SK-N-SH (cell line): Measurements from ENCODE around the gene GGT5. TPM values are rescaled to one million over a fixed set of nuclear protein-coding genes. Genes with fewer than 3 reads are reported as not detected.

ENCODE experiments used
- CTCF ChIA-PET: fragments of 300-600, 350-600 bp; formaldehyde crosslinking; extraction: SDS; loops from one replicate; lab custom pipeline; 2021; lab: Yijun Ruan, JAX
- POLR2A ChIA-PET: fragments of 350-600 bp; sonication (Branson Sonifier 250); formaldehyde crosslinking; extraction: SDS; loops from one replicate; lab custom pipeline; 2020; ENCODE audit warnings: antibody characterized with exemption, inconsistent platforms; lab: Yijun Ruan, JAX
- DNase-seq: peaks from one replicate; pipeline ENCODE4 v3.0.0; 2012
- H2AFZ ChIP-seq: fragments of 200-600 bp; sonication (generic); 2 replicates; pipeline ENCODE4 v1.8.1; 2016; ENCODE audit warnings: antibody characterized with exemption, mild to moderate bottlenecking, low read depth
- H3F3A ChIP-seq: fragments of 200-600 bp; sonication (generic); replicated peaks from 2 replicates; pipeline ENCODE3; 2016; ENCODE audit warnings: antibody characterized with exemption, mild to moderate bottlenecking; ENCODE audit not compliant: insufficient read depth
- H3K27ac ChIP-seq, 2 experiments: fragments of 200-500 bp in 1 of 2; fragments of 200-600 bp in 1 of 2; sonication (Bioruptor generic) in 1 of 2; sonication (generic), shearing (Covaris generic) in 1 of 2; 2 replicates each; pipeline versions ENCODE4 v1.5.1 to v1.6.1; 2014 to 2016; ENCODE audit warnings: low read depth in 2 of 2, inconsistent platforms in 1 of 2, low read length in 1 of 2, mild to moderate bottlenecking in 1 of 2, mixed read lengths in 1 of 2
- H3K27me3 ChIP-seq: fragments of 200-600 bp; sonication (generic), shearing (Covaris generic); 2 replicates; pipeline ENCODE4 v1.6.1; 2016; ENCODE audit warnings: mixed run types; ENCODE audit not compliant: insufficient read depth
- H3K36me3 ChIP-seq, 2 experiments: fragments of 200-500 bp in 1 of 2; fragments of 200-600 bp in 1 of 2; sonication (Bioruptor generic) in 1 of 2; sonication (generic) in 1 of 2; replicated peaks in 1 of 2; 2 replicates each; pipeline versions ENCODE3 to v1.5.1; 2014 to 2016; ENCODE audit warnings: low read length in 1 of 2, mild to moderate bottlenecking in 1 of 2; ENCODE audit not compliant: insufficient read depth in 2 of 2, control insufficient read depth in 1 of 2
- H3K4me1 ChIP-seq, 2 experiments: fragments of 200-500 bp in 1 of 2; fragments of 200-600 bp in 1 of 2; sonication (Bioruptor generic) in 1 of 2; sonication (generic), shearing (Covaris generic) in 1 of 2; 2 replicates each; pipeline versions ENCODE4 v1.5.1 to v1.6.1; 2014 to 2016; ENCODE audit warnings: low read depth in 1 of 2, low read length in 1 of 2, mixed run types in 1 of 2; ENCODE audit not compliant: insufficient read depth in 2 of 2, control insufficient read depth in 1 of 2
- H3K4me2 ChIP-seq: fragments of 200-600 bp; sonication (generic), shearing (Covaris generic); 2 replicates; pipeline ENCODE4 v1.6.1; 2017; ENCODE audit warnings: mixed run types
- H3K4me3 ChIP-seq, 2 experiments: fragments of 200-500 bp in 1 of 2; fragments of 200-600 bp in 1 of 2; sonication (Bioruptor generic) in 1 of 2; sonication (generic), shearing (Covaris generic) in 1 of 2; 2 replicates each; pipeline versions ENCODE4 v1.5.1 to v1.8.1; 2014 to 2016; ENCODE audit warnings: low read depth in 2 of 2, inconsistent platforms in 1 of 2, low read length in 1 of 2, mild to moderate bottlenecking in 1 of 2, mixed read lengths in 1 of 2, moderate library complexity in 1 of 2
- H3K79me2 ChIP-seq: fragments of 200-600 bp; sonication (generic); 2 replicates; pipeline ENCODE4 v1.8.1; 2017; ENCODE audit warnings: mild to moderate bottlenecking; ENCODE audit not compliant: insufficient read depth
- H3K9ac ChIP-seq: fragments of 200-600 bp; sonication (generic); 2 replicates; pipeline ENCODE4 v1.6.1; 2017; ENCODE audit warnings: mixed run types
- H3K9me2 ChIP-seq: fragments of 200-600 bp; sonication (generic); 2 replicates; pipeline ENCODE4 v1.6.1; 2017; ENCODE audit warnings: mixed run types
- H3K9me3 ChIP-seq: fragments of 200-600 bp; sonication (generic); 2 replicates; pipeline ENCODE4 v1.6.1; 2017; ENCODE audit warnings: mixed run types, mild to moderate bottlenecking, moderate library complexity
- H4K20me1 ChIP-seq: fragments of 200-600 bp; sonication (generic); 2 replicates; pipeline ENCODE4 v1.6.1; 2017; ENCODE audit warnings: mild to moderate bottlenecking, mixed run types; ENCODE audit not compliant: insufficient read depth
- CHD2 ChIP-seq: fragments of 150-350 bp; IDR thresholded peaks from 2 replicates; pipeline ENCODE4 v1.6.1; 2018; ENCODE audit warnings: low read length; ENCODE audit not compliant: partially characterized antibody
- ELF1 ChIP-seq: IDR thresholded peaks from 2 replicates; pipeline ENCODE4 v1.4.0; 2012
- EZH2phosphoT487 ChIP-seq: fragments of 200-600 bp; sonication (generic); IDR thresholded peaks from 2 replicates; pipeline ENCODE4 v1.6.1; 2017; ENCODE audit warnings: low read depth, mixed run types, mild to moderate bottlenecking, antibody characterized with exemption, moderate library complexity, borderline replicate concordance
- FOSL2 ChIP-seq: IDR thresholded peaks from 2 replicates; pipeline ENCODE4 v1.4.0; 2012; ENCODE audit warnings: low read depth, mild to moderate bottlenecking, moderate library complexity, borderline replicate concordance
- GABPA ChIP-seq: IDR thresholded peaks from 2 replicates; pipeline ENCODE4 v1.4.0; 2012; ENCODE audit warnings: low read depth, mild to moderate bottlenecking
- GATA2 ChIP-seq: sonication (generic); formaldehyde crosslinking; IDR thresholded peaks from 2 replicates; pipeline ENCODE4 v1.5.0; 2020; ENCODE audit warnings: mild to moderate bottlenecking, missing genetic modification reagents
- JUND ChIP-seq: IDR thresholded peaks from 2 replicates; pipeline ENCODE4 v1.4.0; 2012
- MEF2A ChIP-seq: IDR thresholded peaks from 2 replicates; pipeline ENCODE4 v1.4.0; 2012; ENCODE audit warnings: low read depth, borderline replicate concordance
- MXI1 ChIP-seq: IDR thresholded peaks from 2 replicates; pipeline ENCODE4 v1.6.1; 2012; ENCODE audit warnings: mild to moderate bottlenecking, low read depth, low read length, improper control_type of control experiment
- NFIC ChIP-seq: IDR thresholded peaks from 2 replicates; pipeline ENCODE4 v1.4.0; 2012; ENCODE audit warnings: borderline replicate concordance
- NRF1 ChIP-seq: IDR thresholded peaks from 2 replicates; pipeline ENCODE4 v1.6.1; 2012; ENCODE audit warnings: low read depth, mild to moderate bottlenecking, low read length
- POLR2AphosphoS5 ChIP-seq: IDR thresholded peaks from 2 replicates; pipeline ENCODE4 v1.6.1; 2012; ENCODE audit warnings: low read depth, low read length
- RAD21 ChIP-seq: IDR thresholded peaks from 2 replicates; pipeline ENCODE4 v1.6.1; 2012; ENCODE audit warnings: mild to moderate bottlenecking, low read length
- RCOR1 ChIP-seq: fragments of 150-350 bp; IDR thresholded peaks from 2 replicates; pipeline ENCODE4 v1.6.1; 2017; ENCODE audit warnings: antibody characterized with exemption, low read length
- RFX5 ChIP-seq: IDR thresholded peaks from 2 replicates; pipeline ENCODE4 v1.6.1; 2012; ENCODE audit warnings: mild to moderate bottlenecking, improper control_type of control experiment, low read length
- RXRA ChIP-seq: IDR thresholded peaks from 2 replicates; pipeline ENCODE4 v1.4.0; 2012; ENCODE audit warnings: low read depth, mild to moderate bottlenecking, borderline replicate concordance
- SIN3A ChIP-seq: IDR thresholded peaks from 2 replicates; pipeline ENCODE4 v1.6.1; 2012; ENCODE audit warnings: low read depth, mild to moderate bottlenecking, low read length, moderate library complexity, borderline replicate concordance
- TAF1 ChIP-seq: IDR thresholded peaks from 2 replicates; pipeline ENCODE4 v1.6.1; 2012; ENCODE audit warnings: low read depth, mild to moderate bottlenecking, low read length, moderate library complexity, borderline replicate concordance
- TEAD4 ChIP-seq: IDR thresholded peaks from 2 replicates; pipeline ENCODE4 v1.4.0; 2012; ENCODE audit warnings: mild to moderate bottlenecking, borderline replicate concordance; ENCODE audit not compliant: insufficient read depth
- WGBS: methylation state at CpG from one replicate; pipeline ENCODE4 v1.1.6; 2017; ENCODE audit warnings: low lambda C conversion rate; 5-methylcytosine and 5-hydroxymethylcytosine counted together
- polyA plus RNA-seq, 3 experiments: library from polyadenylated mRNA; depleted of rRNA; stranded (reverse); fragments of >200 nt; gene quantifications; 2 replicates each; pipeline ENCODE4 v1.2.3, GENCODE V29; 2012
- TF ChIP-seq, protein P1 (sequence below): fragments of 200-600 bp; sonication (generic); IDR thresholded peaks from 2 replicates; pipeline ENCODE4 v1.6.1; 2017; ENCODE audit warnings: antibody characterized with exemption, mild to moderate bottlenecking, moderate library complexity
- TF ChIP-seq, protein P2 (sequence below): fragments of 150-350 bp; IDR thresholded peaks from 2 replicates; pipeline ENCODE4 v1.6.1; 2016; ENCODE audit warnings: mild to moderate bottlenecking, low read depth, low read length
- TF ChIP-seq, protein P3 (sequence below): IDR thresholded peaks from 2 replicates; pipeline ENCODE4; 2012

The GGT5 gene
- polyA plus RNA-seq, 1 of the 3 experiments (the other 2 are of a cell fraction) = 4.6 TPM

DNA sequence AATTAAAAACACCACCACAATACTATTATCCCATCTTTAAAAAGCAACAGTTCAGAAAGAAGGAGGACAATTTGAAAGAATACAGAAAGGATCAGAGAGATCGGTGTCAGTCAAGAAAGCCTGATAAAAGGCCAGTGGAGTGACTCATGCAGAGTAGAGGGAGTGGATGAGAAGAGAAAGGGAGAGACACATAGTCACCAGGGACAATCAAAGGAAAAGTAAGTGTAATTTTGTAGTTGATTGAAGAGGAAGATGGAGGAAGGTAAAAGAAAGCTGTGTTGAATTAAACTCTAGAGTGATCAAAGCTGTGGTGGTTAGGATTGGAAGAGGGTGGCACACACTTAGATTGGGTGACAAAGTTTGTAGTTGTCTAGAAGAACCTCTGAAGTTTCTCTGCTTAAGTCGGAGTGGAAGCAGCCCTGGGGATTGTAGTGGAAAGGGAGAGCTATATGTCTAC, 39.9 kb upstream of the GGT5 start:
- Histone ChIP-seq H3K4me1 (peaks cover 18 to 35% of the 10 kb centered on the region in 2 experiments), H3K9me2 (no peaks in the 10 kb centered on the region), H3K4me3 (no peak overlapping the region), H3K27ac (peak overlapping the region; percentile 3 to 55; a peak in 3 of 4 replicates), H4K20me1 (peaks cover 8% of the 10 kb centered on the region; the same call in 1 of the 2 replicates), H3K27me3 (no peaks in the 10 kb centered on the region), H3K36me3 (peaks cover 6 to 17% of the 10 kb centered on the region in 2 experiments), H2AFZ (no peak overlapping the region), H3K9me3 (no peaks in the 10 kb centered on the region), H3K4me2 (peak overlapping the region; percentile 36), H3K9ac (no peak overlapping the region), H3K79me2 (peaks cover 84% of the 10 kb centered on the region), H3F3A (peaks cover 45% of the 10 kb centered on the region)
- ChIA-PET POLR2A (no interaction called here), CTCF (interaction anchor here (0.6 to 2.3 kb wide), 2 partner anchors 95 to 114 kb away, joined by 3 to 9 read pairs; no protein-coding TSS in a partner anchor)
- no peak for TF ChIP-seq RCOR1
- TF ChIP-seq NFIC = no peak
- TF ChIP-seq TEAD4 = no peak
- TF ChIP-seq, protein P1, sequence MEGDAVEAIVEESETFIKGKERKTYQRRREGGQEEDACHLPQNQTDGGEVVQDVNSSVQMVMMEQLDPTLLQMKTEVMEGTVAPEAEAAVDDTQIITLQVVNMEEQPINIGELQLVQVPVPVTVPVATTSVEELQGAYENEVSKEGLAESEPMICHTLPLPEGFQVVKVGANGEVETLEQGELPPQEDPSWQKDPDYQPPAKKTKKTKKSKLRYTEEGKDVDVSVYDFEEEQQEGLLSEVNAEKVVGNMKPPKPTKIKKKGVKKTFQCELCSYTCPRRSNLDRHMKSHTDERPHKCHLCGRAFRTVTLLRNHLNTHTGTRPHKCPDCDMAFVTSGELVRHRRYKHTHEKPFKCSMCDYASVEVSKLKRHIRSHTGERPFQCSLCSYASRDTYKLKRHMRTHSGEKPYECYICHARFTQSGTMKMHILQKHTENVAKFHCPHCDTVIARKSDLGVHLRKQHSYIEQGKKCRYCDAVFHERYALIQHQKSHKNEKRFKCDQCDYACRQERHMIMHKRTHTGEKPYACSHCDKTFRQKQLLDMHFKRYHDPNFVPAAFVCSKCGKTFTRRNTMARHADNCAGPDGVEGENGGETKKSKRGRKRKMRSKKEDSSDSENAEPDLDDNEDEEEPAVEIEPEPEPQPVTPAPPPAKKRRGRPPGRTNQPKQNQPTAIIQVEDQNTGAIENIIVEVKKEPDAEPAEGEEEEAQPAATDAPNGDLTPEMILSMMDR = no peak
- no peak for TF ChIP-seq MXI1
- no peak for TF ChIP-seq RAD21
- TF ChIP-seq, protein P2, sequence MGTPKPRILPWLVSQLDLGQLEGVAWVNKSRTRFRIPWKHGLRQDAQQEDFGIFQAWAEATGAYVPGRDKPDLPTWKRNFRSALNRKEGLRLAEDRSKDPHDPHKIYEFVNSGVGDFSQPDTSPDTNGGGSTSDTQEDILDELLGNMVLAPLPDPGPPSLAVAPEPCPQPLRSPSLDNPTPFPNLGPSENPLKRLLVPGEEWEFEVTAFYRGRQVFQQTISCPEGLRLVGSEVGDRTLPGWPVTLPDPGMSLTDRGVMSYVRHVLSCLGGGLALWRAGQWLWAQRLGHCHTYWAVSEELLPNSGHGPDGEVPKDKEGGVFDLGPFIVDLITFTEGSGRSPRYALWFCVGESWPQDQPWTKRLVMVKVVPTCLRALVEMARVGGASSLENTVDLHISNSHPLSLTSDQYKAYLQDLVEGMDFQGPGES = no peak
- TF ChIP-seq GABPA = no peak
- no peak for TF ChIP-seq TAF1
- TF ChIP-seq RXRA = no peak
- no peak for TF ChIP-seq CHD2
- TF ChIP-seq ELF1 = no peak
- peak; percentile 38 for TF ChIP-seq FOSL2
- no peak for TF ChIP-seq POLR2AphosphoS5
- no peak for TF ChIP-seq GATA2
- TF ChIP-seq, protein P3, sequence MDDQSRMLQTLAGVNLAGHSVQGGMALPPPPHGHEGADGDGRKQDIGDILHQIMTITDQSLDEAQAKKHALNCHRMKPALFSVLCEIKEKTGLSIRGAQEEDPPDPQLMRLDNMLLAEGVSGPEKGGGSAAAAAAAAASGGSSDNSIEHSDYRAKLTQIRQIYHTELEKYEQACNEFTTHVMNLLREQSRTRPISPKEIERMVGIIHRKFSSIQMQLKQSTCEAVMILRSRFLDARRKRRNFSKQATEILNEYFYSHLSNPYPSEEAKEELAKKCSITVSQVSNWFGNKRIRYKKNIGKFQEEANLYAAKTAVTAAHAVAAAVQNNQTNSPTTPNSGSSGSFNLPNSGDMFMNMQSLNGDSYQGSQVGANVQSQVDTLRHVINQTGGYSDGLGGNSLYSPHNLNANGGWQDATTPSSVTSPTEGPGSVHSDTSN = peak; percentile 82
- no peak for TF ChIP-seq SIN3A
- no peak for TF ChIP-seq RFX5
- TF ChIP-seq EZH2phosphoT487 = no peak
- TF ChIP-seq JUND = peak; percentile 46
- no peak for TF ChIP-seq MEF2A
- no peak for TF ChIP-seq NRF1
- WGBS = 62% methylated on average over 2 of the region's 2 CpGs
- no peak for DNase-seq
